HEK293T (cell line): Measurements from ENCODE around the gene CAMKV.

Experiments used
- ARNT ChIP-seq: fragments of 450-650 bp; IDR thresholded peaks from 2 replicates; pipeline ENCODE4 v1.6.1; 2017; ENCODE audit warnings: mild to moderate bottlenecking
- SP1 ChIP-seq: fragments of 450-650 bp; IDR thresholded peaks from 2 replicates; pipeline ENCODE4 v1.6.1; 2017

DNA sequence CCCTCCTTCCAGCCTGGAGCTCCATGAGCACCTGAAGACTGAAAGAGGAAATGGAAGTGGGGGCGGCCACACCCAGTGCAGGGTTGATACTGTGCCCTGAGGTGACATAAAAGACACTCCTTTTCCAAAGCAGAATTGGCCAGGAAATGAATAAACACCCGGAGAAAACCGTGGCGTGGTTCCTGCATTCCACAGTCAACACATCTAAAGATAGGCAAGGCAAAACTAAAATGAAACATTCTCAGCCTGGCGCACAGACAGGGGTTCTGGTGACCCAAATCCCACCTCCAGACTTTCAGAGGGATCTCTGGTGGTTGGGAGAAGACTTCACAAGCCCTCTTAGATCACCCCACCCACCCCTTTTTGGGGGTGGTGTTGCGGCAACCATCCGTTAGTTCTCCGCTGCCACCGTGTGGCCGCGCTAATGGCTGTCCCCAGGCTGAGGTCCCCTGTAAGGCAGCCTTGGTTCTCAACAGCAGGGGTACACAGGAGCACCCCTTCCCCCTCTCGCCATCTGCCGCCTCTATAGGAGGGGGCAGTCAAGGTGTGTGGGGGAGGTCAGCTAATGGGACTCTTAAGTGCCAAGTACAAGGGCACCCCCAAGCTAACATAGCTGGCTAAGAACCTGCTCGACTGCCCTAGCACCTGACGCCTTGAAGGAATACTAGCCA, 36.5 kb upstream of the CAMKV start:
- TF ChIP-seq SP1 (no peak), ARNT (no peak)
